NCI-H2107 treated with DMSO at 0.1 percent for 48 hours (cell line): Measurements from ENCODE around the gene AOPEP.

Source experiments
- DNase-seq: peaks from one replicate; lab custom pipeline; 2025; ENCODE audit not compliant: unreplicated experiment; lab: John Stamatoyannopoulos, UW

The AOPEP gene

DNA sequence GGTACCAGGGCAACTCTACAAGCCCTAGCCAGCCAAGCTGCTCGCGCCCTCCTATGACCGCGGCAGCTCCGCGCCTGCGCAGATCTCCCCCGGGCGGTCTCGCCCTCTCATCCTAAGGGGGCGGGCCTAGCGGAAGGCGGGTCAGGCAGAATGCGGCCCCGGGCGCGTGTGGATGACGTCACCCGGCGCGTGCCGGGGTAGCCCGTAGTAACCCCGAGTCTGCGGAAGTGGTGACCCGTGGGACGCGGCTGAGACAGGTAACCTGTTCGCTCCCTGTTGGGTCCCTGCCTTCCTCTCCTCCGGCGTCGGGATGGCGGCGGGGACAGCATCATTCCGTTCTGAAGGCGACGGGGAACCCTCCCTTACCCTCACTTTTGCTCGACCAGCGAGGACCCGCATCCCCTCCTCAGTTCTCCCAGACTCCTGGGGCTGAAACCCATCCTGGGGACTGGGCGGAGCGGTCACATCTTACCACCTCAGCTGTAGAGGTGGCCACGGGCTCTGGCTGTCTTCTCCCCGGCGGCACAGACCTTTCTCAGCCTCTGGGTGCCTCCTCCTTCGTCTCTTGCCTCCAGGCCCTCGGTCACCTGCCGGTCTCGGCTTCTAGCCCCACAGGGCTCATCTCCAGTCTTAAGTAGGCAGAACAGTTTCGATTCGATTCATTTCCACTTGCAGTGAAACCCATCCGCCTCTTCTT, at the start of gene AOPEP:
TSS of gene AOPEP (plus strand) at position 205 of the 697 bp plus-strand sequence. CDS start 33,085 bp downstream, outside the sequence.
- DNase-seq, result peak; percentile 79

GRCh38 chr9:94677929-94678328, 48.6 kb upstream of the AOPEP start:
- no peak for DNase-seq

GRCh38 chr9:94679587-94679986, 46.9 kb upstream of the AOPEP start:
- DNase-seq, result no peak

DNA sequence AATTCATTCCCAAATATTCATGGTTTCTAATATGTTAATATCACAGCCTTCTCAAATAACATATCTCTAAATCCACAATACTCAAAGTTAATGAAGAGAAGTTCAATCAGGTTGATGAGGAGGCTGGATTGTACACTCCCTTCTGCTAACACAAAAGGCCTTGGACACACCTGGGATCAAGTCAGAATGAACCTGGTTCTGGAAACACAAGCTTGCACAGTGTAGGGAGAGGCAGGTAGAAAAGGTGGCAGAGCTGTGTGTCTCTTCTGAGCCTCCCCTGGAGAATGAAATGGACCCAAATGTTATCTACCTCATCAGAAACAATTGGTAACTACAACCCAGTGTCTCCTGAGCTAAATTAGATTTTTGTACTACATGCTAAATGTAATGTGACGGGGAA, 46.5 kb upstream of the AOPEP start:
- no peak for DNase-seq

- no peak for DNase-seq
These were observed 45.9 kb upstream of the AOPEP start for GRCh38 chr9:94680621-94681020.

DNA sequence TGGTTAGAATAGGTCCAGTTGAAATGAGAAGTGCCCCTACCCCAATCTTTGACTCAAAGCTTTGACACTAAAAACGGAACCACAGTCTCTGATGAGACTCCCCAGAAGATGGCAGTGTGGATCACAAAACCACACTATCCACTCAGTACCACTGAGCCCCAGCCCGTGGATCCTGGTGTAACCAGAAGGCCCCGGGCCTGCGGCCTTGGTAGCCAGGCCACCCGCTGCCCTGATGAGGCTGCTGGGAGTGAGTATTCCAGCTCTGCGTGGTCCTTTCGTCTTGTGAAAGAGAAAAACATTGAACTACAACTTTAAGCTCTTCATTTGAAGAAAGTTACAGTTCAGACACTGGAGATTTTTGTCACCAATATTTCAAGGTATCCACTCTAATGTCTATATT, 45.0 kb upstream of the AOPEP start:
- DNase-seq, result peak; percentile 33

DNA sequence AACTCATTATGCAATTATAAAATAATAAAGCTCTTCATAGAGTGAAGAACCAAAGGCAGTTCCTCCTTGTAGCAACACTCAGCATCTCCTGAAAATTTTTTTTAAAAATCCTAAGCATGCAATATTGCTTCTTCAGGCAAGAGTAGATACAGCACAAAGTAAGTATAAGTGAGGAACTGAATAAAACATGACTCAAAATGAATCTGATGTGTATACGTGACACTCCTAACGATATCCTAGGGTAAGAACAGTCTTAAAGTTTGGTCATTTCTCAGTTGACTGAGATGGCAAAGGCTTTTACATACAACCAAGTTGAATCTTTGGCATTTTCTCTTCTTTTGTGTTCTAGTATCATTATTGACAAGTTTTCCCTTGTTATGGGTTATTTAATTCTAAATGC, 41.1 kb upstream of the AOPEP start:
- DNase-seq, result no peak

DNA sequence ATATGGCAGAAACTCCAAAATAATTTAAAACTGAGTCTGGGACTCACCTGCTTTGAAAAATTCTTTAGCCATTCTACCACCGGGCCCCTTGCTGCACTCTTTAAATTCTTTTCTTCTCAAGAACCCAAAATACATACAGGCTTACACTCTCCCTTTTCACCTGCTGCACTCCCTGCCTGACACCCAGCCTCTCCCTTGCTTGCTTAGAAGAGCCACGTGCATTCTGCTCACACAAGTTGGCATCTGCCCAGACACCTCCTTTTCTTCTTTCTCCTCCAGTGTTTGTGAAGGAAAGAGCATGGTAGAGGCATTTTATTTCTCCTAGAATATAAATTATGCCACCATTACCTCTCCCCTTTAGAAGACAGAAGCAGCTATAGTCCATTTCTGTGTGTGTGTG, 39.0 kb upstream of the AOPEP start:
- DNase-seq, result peak; percentile 38

GRCh38 chr9:94690344-94690743, 36.2 kb upstream of the AOPEP start:
- no peak for DNase-seq

DNA sequence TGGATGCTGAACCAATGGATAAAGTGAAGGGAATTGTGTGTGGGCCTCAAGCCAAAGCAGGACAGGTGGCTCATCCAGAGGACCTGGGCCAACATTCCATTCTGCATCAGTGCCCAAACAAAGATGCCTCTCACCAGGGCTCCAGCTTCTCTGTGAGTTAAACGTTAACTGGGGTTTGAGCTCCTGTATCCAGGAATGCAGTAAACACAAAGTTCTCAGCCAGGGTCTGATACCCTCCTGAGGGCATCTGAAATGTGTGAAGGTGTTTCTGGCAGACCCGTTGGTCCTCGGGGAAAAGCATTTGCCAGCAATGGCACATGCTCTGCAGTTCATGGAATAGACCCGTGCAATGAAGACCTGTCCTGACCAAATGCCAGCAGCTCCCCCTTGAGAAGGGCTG, 33.9 kb upstream of the AOPEP start:
- no peak for DNase-seq

DNA sequence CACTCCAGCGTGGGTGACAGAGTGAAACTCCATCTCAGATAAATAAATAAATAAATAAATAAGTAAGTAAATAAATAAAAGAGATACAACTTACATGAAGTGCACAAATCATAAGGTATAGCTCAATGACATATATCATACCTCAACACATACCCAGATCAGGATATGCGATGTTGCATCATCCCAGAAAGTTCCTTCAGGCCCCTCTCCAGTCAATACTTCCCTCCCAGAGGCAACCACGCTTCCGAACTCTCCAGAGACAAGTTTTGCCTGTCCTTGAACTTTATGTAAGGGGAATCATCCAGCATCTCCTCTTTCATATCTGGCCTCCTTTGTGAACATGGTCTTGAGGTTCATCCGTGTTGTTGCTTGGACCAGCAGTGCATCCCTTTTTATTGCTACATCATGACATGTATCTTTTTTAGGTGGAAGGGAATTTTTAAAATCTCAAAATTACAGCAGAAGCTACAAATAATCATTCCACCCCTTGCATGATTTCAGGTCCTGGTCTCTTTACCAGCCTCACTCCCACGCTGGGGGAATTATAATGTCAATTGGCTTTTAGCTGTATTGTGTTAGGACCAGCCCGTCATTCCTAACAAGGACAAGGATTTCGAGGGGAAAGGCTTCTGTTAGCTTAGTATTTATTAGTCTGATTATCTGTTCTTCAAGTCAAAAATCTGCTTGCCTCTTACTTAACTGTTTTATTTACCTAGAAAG, 32.9 kb upstream of the AOPEP start:
- DNase-seq, result no peak

DNA sequence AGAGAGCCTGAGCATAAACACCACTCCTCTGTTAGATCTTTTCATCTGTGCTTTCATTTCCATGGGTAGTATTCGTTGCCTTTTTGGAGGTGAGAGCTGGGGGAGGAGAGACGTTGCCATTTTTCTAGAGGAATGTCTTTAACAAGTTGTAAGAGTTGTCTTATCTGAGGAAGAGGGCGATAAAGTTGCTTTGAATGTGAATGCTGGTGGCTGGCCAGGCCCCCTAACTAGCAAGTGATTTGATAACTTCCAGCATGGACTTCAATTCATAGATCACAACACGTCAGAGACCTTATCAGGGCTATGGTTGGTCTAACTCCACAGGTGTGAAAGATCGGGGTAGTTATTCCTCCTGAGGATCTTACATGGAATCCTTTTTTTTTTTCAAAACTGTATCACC, 30.0 kb upstream of the AOPEP start:
- no peak for DNase-seq

DNA sequence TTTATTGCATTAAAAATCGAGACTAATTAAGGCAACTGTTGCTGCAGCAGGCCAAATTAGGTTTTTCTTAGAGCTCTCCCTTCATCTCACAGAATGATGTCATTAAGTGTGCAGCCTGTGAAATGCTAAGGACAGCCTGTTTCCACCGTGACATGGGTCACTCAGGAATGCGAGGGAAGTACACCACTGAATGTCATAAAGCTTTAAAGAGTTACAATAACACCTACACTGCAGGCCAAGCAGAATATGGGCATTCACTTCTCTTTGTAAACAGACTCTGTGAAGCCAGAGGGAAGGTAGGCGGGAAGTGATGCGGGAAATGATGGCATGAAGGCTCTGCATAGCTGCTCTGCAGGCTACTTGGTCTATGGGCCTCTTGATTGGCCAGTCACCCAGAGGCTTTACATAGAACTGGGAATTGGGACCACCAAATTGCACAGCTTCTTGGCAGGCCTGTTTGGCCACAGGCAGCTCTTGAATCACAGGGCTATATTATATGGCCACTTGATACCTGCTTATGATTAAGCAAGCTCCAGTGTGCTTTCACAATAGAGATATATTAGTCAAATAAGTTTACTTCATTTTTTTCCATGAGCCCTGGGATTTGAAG, 28.4 kb upstream of the AOPEP start:
- DNase-seq, result no peak

- no peak for DNase-seq
These were observed 26.7 kb upstream of the AOPEP start for GRCh38 chr9:94699715-94700373.

DNA sequence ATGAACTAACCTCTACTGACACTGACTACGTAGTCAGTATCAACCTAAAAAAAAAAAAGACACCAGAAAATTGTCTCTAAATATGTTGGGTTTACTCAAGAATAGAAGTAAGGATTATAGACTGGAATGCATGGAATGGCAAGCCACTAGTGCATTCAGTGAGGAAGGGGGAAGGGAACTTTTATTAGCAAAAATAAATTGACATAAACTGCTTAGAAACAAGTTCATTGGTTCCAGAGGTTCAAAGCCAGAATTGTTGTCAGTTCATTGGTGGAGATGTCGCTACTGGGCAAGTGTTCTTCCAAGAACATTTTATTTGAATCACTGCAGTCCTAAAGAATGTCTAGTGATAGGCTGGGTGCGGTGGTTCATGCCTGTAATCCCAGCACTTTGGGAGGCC, 26.1 kb upstream of the AOPEP start:
- no peak for DNase-seq

DNA sequence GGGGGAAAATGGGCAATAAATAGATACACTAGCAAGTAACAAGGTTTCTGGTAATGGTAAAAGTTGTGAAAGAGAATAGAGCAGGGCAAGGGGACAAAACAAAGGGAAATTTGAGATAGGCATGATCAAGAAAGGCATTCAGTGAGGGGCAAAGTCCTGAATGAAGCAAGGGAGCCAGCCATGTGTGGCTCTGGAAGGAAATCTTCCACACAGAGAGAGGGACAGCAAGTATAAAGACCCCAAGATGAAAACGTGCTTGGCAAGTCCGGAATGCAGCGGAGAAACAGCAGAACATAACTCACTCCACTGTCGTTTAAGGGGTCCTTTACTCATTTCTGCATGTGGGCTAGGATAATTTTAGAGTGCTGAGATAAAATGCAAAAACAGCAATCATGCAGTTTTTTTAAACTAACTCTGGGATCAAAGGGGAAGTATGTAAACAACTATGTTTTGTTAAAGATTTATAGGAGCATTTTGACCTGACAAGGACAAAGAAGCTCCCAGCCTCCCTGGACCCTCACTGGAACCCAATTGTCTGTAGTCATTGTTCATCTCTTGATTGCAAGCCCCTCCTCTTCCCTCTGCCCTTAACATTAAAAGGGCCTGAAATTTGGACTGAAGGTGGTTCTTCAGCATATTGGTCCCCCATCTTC, 22.9 kb upstream of the AOPEP start:
- DNase-seq, result no peak

GRCh38 chr9:94705162-94705702, 21.3 kb upstream of the AOPEP start:
- DNase-seq, result no peak

DNA sequence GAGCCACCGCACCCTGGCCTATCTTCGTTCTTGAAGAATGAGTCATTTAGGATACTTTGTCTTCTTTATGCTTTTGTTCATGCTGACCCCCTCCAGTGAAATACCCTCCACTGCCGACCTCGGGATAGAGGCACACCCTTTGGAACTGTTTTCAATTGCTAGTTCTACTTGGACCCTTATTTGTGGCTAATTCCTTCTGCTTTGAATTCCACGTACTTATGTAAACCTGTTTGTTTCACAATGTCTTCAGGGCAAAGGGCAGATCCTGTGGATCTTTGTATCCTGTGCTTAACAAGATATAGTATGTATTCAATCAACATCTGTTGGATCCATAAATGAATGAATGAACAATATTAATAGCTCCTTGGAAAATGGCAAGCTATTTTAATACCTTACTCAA, 19.6 kb upstream of the AOPEP start:
- DNase-seq, result no peak

GRCh38 chr9:94713436-94714215, 12.9 kb upstream of the AOPEP start:
- no peak for DNase-seq

DNA sequence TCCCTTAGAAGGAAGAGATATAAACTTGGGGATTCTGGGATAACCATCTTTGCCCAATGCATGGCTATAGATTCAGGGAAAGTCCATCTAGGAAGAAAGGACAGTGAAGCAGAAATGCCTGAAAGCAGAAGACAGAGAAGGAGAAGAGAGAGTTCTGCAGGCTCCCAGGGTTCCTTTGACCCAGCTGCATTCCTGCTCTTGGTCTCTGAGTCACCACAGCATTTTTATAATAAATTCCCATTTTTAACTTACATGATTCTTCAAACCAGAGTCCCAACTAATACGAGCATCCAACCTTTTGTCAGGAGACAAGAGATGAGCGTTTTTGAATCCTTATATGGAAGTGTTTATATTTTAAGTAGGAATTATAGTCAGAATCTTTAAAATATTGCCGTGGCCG, 12.0 kb upstream of the AOPEP start:
- DNase-seq, result no peak
